GM12874 (cell line): ENCODE data around the gene CCT8.

Experiments used
- TF ChIP-seq, protein P1 (sequence below): IDR thresholded peaks from 2 replicates; pipeline ENCODE4 v1.5.1; 2011; ENCODE audit warnings: low read depth, mild to moderate bottlenecking, control low read depth, low read length, moderate library complexity; ENCODE audit not compliant: insufficient read depth

Gene CCT8

DNA sequence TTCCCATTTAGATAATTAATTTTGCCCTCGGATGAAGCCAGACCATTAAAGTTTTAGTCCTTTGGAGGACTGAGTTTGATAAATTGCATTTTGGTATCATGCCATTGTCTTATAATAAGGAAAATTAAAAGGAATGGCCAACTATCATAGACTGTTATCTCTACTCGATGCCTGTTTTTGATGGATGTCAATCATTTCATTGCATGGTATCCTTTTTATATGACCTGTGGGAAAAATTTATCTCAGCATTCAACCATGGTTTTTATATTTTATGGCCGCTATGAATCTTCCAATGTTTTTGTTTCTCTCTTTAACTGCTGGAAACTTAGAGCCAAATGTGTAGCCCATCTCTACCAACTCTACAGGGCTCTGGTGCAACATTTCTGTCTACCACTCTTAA, 9.9 kb upstream of the CCT8 start:
- TF ChIP-seq, protein P1, sequence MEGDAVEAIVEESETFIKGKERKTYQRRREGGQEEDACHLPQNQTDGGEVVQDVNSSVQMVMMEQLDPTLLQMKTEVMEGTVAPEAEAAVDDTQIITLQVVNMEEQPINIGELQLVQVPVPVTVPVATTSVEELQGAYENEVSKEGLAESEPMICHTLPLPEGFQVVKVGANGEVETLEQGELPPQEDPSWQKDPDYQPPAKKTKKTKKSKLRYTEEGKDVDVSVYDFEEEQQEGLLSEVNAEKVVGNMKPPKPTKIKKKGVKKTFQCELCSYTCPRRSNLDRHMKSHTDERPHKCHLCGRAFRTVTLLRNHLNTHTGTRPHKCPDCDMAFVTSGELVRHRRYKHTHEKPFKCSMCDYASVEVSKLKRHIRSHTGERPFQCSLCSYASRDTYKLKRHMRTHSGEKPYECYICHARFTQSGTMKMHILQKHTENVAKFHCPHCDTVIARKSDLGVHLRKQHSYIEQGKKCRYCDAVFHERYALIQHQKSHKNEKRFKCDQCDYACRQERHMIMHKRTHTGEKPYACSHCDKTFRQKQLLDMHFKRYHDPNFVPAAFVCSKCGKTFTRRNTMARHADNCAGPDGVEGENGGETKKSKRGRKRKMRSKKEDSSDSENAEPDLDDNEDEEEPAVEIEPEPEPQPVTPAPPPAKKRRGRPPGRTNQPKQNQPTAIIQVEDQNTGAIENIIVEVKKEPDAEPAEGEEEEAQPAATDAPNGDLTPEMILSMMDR, result no peak

DNA sequence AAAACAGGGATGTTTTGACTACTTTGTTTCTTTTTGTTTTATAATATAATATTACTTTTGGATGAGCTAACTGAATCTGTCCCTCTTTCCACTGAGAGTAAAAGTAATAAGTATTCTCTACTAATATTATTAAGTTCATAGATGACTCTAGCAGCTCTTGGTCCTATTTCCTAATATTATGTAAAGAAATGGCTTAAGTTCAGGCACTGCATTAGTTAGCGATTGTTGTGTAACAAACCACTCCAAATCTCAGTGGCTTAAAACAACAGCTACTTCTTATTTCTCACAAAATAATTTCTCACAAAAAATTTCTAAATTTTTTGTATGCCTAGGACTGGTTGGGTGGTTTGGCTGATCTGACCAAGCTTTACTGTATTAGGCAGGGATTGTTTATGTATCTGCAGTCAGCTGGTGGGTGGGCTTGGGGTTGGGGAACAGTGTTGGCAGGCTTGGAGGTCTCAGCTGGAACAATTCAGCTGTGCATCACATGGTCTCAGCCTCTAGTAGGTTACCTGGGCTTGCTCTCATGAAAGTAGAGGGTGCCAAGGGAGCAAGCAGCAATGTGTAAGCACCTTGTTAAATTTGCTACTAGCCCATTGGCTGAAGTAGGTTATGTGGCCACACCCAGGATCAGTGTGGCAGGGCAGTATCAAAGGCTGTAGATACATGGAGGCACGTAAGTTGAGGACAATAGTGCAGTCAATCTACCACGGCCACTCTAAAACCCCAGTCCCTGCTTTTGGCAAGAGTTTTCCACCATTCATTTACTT, 8.8 kb upstream of the CCT8 start:
- TF ChIP-seq, protein P1, result no peak

DNA sequence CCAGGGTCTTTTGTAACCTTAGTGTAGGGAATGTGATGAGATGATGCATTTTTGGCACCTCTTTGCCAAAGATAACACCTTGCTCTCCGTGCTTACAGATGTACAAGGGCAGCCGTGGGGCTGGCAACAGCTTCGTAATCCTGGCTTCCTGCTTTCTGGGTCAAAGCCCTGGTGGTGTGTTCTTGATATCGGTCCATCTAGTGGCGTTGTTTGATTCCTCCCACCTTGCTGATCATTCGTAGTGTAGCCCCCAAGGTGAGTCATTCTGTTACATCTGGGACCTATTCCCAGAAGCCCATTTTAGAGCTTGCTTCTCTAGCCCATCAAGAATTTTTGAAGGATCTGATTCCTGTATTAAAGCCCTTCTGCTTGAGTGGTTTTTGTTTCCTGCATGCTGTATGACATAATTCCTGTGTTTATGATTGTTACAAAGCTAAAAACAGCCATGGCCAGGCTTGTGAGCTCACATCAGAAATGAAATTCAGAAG, 7.0 kb upstream of the CCT8 start:
- TF ChIP-seq, protein P1, result no peak

DNA sequence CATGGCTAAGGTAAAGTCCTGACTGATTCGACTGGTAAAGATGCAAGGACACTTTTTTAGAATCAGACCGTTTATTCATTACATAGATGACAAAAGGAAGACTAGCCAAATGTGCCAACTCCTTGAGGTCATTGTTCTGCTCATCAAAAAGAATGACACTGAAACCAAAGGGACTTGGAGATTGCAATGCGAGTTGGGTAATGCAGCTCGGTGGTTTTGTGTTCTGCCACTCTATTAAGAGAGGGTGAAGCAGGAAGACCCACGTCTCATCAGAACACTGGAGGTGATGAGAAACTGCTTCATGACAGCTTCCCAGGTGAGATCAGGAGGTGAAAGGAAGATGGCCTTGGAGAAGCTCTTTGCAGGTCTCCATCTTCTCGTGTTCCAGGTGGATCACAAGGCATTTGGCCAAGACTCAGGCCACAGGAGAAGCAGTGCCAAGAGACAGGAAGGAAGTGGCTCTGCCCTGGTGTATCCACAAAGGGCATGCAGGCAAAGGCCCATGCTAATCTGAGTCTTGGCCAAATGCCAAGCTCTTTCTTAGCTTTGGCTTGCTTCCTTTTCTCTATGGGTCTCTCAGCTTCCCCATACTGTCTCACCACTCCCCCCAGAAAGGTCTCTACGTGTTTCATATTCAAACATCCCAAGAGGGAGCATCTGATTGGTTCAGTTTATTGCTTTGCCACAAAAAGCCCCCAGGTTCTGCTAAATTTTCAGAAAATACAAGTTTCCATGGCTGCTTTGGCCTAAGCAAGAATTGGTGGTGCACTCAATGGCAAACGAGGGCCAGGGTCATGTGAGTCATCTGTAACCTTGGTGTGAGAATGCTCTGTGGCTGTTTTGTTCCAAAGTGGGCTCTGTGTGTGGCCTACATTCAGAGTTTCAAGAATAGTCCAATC, 5.7 kb upstream of the CCT8 start:
- TF ChIP-seq, protein P1, result no peak

DNA sequence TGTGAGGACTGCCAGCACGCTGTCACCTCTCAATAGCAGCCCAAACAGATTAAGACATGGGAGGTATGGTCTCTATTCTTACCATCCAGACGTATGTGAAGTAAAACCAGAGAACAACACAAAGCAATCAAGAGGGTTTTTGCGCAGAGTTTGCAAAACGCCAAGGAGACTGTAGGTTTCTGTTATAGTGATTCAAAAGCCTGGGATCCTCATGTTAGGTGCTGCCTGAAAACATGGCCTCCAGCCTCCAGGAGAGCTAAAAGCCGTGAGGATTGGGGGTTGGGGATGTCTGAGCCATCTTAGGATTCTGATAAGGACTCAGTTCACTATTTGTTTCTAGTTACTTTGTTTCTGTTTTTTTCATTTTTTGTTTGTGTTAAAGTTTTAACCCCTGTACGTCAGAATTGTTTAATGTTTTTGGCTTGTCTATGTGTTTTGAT, 4.2 kb upstream of the CCT8 start:
- TF ChIP-seq, protein P1, result no peak

DNA sequence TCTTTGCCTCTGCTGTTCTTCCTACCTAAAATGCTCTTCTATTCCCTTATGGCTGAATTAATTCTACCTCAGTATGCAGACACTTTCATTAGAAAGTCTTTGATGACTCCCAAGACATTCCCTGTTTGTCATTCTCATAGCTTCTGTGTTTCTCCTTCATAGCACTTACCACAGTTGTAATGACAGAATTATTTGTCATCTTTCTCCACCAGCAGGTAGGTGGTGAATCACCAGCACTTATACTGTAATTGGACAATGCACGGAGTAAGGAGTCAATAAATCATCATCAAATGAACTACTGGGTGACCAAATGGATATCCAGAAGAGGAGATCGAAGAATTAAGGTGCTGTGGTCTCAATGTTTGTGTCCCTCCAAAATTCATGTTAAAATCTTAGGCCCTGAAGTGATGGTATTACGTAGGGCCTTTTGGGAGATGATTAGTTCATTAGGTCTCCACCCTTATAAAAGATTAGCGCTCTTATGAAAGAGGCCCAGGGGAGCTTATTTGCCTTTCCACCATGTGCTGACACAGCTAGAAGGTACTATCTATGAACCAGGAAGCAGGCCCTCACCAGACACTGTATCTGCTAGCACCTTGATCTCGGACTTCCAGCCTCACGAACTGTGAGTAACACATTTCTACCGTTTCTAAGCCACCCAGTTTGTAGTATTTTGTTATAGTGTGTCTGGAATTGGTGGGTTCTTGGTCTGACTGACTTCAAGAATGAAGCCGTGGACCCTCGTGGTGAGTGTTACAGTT, 2.4 kb upstream of the CCT8 start:
- TF ChIP-seq, protein P1, result no peak
